ENCODE data around the gene FMR1. TPM values are rescaled to one million over a fixed set of nuclear protein-coding genes. Genes with fewer than 3 reads are reported as not detected.
A peak's percentile ranks its signal among the peaks of the same experiment; 100 is the strongest.

The FMR1 gene
- total RNA-seq, 2 experiments from 2014 or later, result 87.9 to 95.3 TPM

DNA sequence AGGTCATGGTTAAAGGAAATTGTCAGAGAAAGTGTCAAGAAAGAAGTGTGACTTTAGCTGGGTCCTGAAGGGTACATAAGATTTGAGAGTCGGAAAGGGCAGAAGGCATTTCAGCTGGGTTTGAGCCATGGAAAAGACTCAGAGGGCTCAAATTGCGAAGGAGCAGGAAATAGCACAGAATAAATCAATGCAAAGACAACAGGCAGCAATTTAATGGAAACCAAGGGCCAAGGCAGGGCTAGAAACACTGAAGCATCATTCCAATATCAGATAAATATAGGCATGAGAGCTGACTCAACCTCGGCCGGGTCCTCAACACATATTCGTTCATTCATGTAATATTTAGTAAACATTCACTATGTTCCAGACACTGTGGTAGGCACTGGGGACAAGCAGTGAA, 3.6 kb upstream of the FMR1 start:
- TF ChIP-seq, protein P1, sequence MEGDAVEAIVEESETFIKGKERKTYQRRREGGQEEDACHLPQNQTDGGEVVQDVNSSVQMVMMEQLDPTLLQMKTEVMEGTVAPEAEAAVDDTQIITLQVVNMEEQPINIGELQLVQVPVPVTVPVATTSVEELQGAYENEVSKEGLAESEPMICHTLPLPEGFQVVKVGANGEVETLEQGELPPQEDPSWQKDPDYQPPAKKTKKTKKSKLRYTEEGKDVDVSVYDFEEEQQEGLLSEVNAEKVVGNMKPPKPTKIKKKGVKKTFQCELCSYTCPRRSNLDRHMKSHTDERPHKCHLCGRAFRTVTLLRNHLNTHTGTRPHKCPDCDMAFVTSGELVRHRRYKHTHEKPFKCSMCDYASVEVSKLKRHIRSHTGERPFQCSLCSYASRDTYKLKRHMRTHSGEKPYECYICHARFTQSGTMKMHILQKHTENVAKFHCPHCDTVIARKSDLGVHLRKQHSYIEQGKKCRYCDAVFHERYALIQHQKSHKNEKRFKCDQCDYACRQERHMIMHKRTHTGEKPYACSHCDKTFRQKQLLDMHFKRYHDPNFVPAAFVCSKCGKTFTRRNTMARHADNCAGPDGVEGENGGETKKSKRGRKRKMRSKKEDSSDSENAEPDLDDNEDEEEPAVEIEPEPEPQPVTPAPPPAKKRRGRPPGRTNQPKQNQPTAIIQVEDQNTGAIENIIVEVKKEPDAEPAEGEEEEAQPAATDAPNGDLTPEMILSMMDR (IDR thresholded peaks at IDR 0.05), result no peak
- H3K27ac ChIP-seq (ENCODE audit: low read depth in 1 of 2, low read length in 2 of 2), result no peak overlapping the region
- no peaks in the 10 kb centered on the region for H3K27me3 Mint-ChIP-seq
- no peaks in the 10 kb centered on the region for H3K36me3 ChIP-seq (ENCODE audit: insufficient read depth, low read length)
- intact Hi-C loops (cut with DNase I, micrococcal nuclease), result no loop called here
- DNase-seq, result no peak
- ChIA-PET CTCF (no interaction called here), POLR2A (no interaction called here)
- H3K36me3 Mint-ChIP-seq (ENCODE audit: low read depth), result peaks cover 5% of the 10 kb centered on the region
- no peaks in the 10 kb centered on the region for H3K9me3 Mint-ChIP-seq
- H3K4me3 ChIP-seq (ENCODE audit: low read length), result no peak overlapping the region
- peaks cover 18% of the 10 kb centered on the region for H3K4me1 Mint-ChIP-seq (ENCODE audit: low read depth)
- ATAC-seq (ENCODE audit: poor library complexity), result no peak
- H3K4me3 Mint-ChIP-seq, result no peak overlapping the region
- no peaks in the 10 kb centered on the region for H3K27me3 ChIP-seq (ENCODE audit: control insufficient read depth in 1 of 2, insufficient read depth in 2 of 2, low read length in 2 of 2)
- H3K4me1 ChIP-seq (ENCODE audit: insufficient read depth, low read length), result peaks cover 6% of the 10 kb centered on the region
- no peaks in the 10 kb centered on the region for H3K9me3 ChIP-seq (ENCODE audit: control insufficient read depth in 1 of 2, insufficient read depth in 1 of 2, low read length in 2 of 2)
- no peak overlapping the region for H3K27ac Mint-ChIP-seq

DNA sequence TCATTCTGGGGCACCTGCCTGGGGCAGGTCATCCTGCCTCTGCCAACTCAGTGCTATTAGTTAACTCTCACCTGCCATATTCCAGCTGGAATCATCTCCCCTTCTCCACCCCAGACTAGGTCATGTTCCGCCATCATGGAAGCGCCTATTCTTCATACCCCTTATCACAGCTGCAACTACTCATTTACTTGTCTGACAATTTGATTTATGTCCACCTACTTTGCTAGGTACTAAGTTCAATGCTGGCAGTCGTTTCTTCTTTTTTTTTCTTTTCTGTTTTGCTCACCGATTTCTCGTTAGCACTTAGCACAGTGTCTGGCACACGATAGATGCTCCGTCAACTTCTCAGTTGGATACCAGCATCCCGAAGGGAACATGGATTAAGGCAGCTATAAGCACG, 1.1 kb upstream of the FMR1 start:
- ChIA-PET POLR2A (no interaction called here), CTCF (no interaction called here)
- Mint-ChIP-seq H3K4me3 (peak overlapping the region; percentile 94), H3K4me1 (ENCODE audit: low read depth) (peaks cover 43% of the 10 kb centered on the region), H3K9me3 (no peaks in the 10 kb centered on the region), H3K27ac (peak overlapping the region; percentile 88), H3K36me3 (ENCODE audit: low read depth) (peaks cover 5% of the 10 kb centered on the region), H3K27me3 (no peaks in the 10 kb centered on the region)
- H3K36me3 ChIP-seq (ENCODE audit: insufficient read depth, low read length), result no peaks in the 10 kb centered on the region
- intact Hi-C loops (cut with DNase I, micrococcal nuclease), result loop anchor here in 1 of 2 experiments (10.0 kb wide), 1 partner anchor 1594 kb away; the partner anchor contains the start of gene IDS
- ATAC-seq (ENCODE audit: poor library complexity) (no peak), DNase-seq (no peak)
- H3K9me3 ChIP-seq (ENCODE audit: control insufficient read depth in 1 of 2, insufficient read depth in 1 of 2, low read length in 2 of 2), result no peaks in the 10 kb centered on the region
- peaks cover 6% of the 10 kb centered on the region for H3K4me1 ChIP-seq (ENCODE audit: insufficient read depth, low read length)
- H3K4me3 ChIP-seq (ENCODE audit: low read length), result no peak overlapping the region
- TF ChIP-seq, protein P1 (IDR thresholded peaks at IDR 0.05), result no peak
- no peaks in the 10 kb centered on the region for H3K27me3 ChIP-seq (ENCODE audit: control insufficient read depth in 1 of 2, insufficient read depth in 2 of 2, low read length in 2 of 2)
- no peak overlapping the region for H3K27ac ChIP-seq (ENCODE audit: low read depth in 1 of 2, low read length in 2 of 2)

DNA sequence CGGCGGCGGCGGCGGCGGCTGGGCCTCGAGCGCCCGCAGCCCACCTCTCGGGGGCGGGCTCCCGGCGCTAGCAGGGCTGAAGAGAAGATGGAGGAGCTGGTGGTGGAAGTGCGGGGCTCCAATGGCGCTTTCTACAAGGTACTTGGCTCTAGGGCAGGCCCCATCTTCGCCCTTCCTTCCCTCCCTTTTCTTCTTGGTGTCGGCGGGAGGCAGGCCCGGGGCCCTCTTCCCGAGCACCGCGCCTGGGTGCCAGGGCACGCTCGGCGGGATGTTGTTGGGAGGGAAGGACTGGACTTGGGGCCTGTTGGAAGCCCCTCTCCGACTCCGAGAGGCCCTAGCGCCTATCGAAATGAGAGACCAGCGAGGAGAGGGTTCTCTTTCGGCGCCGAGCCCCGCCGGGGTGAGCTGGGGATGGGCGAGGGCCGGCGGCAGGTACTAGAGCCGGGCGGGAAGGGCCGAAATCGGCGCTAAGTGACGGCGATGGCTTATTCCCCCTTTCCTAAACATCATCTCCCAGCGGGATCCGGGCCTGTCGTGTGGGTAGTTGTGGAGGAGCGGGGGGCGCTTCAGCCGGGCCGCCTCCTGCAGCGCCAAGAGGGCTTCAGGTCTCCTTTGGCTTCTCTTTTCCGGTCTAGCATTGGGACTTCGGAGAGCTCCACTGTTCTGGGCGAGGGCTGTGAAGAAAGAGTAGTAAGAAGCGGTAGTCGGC, 528 bp downstream of the FMR1 start:
- Mint-ChIP-seq H3K9me3 (no peaks in the 10 kb centered on the region), H3K4me3 (peak overlapping the region; percentile 99), H3K27me3 (no peaks in the 10 kb centered on the region), H3K36me3 (ENCODE audit: low read depth) (peaks cover 5% of the 10 kb centered on the region), H3K4me1 (ENCODE audit: low read depth) (peaks cover 59% of the 10 kb centered on the region), H3K27ac (peak overlapping the region; percentile 88)
- ChIA-PET CTCF (no interaction called here), POLR2A (interaction anchor here (0.6 to 1.6 kb wide), 4 partner anchors 11 to 1628 kb away, joined by 3 to 7 read pairs (median 4); partner anchors contain the start of gene EOLA1)
- DNase-seq (peak in 12 of 14 experiments; percentile 1 to 57 (median 9)), ATAC-seq (ENCODE audit: poor library complexity) (peak; percentile 45)
- Histone ChIP-seq H3K9me3 (ENCODE audit: control insufficient read depth in 1 of 2, insufficient read depth in 1 of 2, low read length in 2 of 2) (no peaks in the 10 kb centered on the region), H3K27me3 (ENCODE audit: control insufficient read depth in 1 of 2, insufficient read depth in 2 of 2, low read length in 2 of 2) (no peaks in the 10 kb centered on the region), H3K4me1 (ENCODE audit: insufficient read depth, low read length) (peaks cover 9% of the 10 kb centered on the region), H3K36me3 (ENCODE audit: insufficient read depth, low read length) (no peaks in the 10 kb centered on the region), H3K27ac (ENCODE audit: low read depth in 1 of 2, low read length in 2 of 2) (peak overlapping the region; percentile 85), H3K4me3 (ENCODE audit: low read length) (peak overlapping the region; percentile 98)
- intact Hi-C loops (cut with DNase I, micrococcal nuclease), result loop anchor here in 1 of 2 experiments (10.0 kb wide), 1 partner anchor 1593 kb away; the partner anchor contains the start of gene IDS
- TF ChIP-seq, protein P1 (IDR thresholded peaks at IDR 0.05), result no peak
